Mucosa of rectum (tissue), 2 donors: ENCODE data around the gene FAM53A.

Experiments used
- H3K27ac ChIP-seq, 2 donors: one replicate each; pipeline ENCODE4 v1.7.0; 2013; ENCODE audit warnings: inconsistent platforms in 2 of 2, low read depth in 2 of 2, low read length in 2 of 2
- H3K27me3 ChIP-seq, 2 donors: one replicate each; pipeline ENCODE4 v1.7.0; 2013; ENCODE audit warnings: low read length in 2 of 2; ENCODE audit not compliant: control insufficient read depth in 2 of 2, insufficient read depth in 2 of 2
- H3K36me3 ChIP-seq, 2 donors: one replicate each; pipeline ENCODE4 v1.7.0; 2013; ENCODE audit warnings: low read length in 2 of 2; ENCODE audit not compliant: control insufficient read depth in 2 of 2, insufficient read depth in 2 of 2
- H3K4me1 ChIP-seq, 2 donors: one replicate each; pipeline ENCODE4 v1.7.0; 2013; ENCODE audit warnings: low read length in 2 of 2, mild to moderate bottlenecking in 1 of 2; ENCODE audit not compliant: control insufficient read depth in 2 of 2, insufficient read depth in 2 of 2
- H3K4me3 ChIP-seq, 2 donors: one replicate each; pipeline ENCODE4 v1.7.0; 2013; ENCODE audit warnings: low read length in 2 of 2
- H3K9ac ChIP-seq, 2 donors: one replicate each; pipeline ENCODE4 v1.7.0; 2013; ENCODE audit warnings: low read length in 2 of 2, low read depth in 1 of 2, mild to moderate bottlenecking in 1 of 2
- H3K9me3 ChIP-seq, 2 donors: one replicate each; pipeline ENCODE4 v1.7.0; 2013; ENCODE audit warnings: low read length in 2 of 2; ENCODE audit not compliant: control insufficient read depth in 2 of 2
- donor health status: healthy.
- donor health status: Normal muscosa, but diverticular disease.

FAM53A gene

GRCh38 chr4:1632109-1633104 is 51.7 kb downstream of the FAM53A start:
- no peak overlapping the region for H3K9ac ChIP-seq
- no peaks in the 10 kb centered on the region for H3K9me3 ChIP-seq
- H3K27ac ChIP-seq = no peak overlapping the region
- H3K27me3 ChIP-seq = peaks cover 8% of the 10 kb centered on the region in 2 donors
- no peaks in the 10 kb centered on the region for H3K4me1 ChIP-seq
- H3K4me3 ChIP-seq = no peak overlapping the region
- no peaks in the 10 kb centered on the region for H3K36me3 ChIP-seq

GRCh38 chr4:1631136-1631535 is 53.0 kb downstream of the FAM53A start:
- no peak overlapping the region for H3K27ac ChIP-seq
- H3K27me3 ChIP-seq = peaks cover 8% of the 10 kb centered on the region in 2 donors
- no peak overlapping the region for H3K4me3 ChIP-seq
- no peaks in the 10 kb centered on the region for H3K9me3 ChIP-seq
- no peak overlapping the region for H3K9ac ChIP-seq
- no peaks in the 10 kb centered on the region for H3K4me1 ChIP-seq
- H3K36me3 ChIP-seq = no peaks in the 10 kb centered on the region

- Histone ChIP-seq H3K36me3 (no peaks in the 10 kb centered on the region), H3K27ac (no peak overlapping the region), H3K4me3 (no peak overlapping the region), H3K9ac (no peak overlapping the region), H3K4me1 (no peaks in the 10 kb centered on the region), H3K9me3 (no peaks in the 10 kb centered on the region), H3K27me3 (peaks cover 8% of the 10 kb centered on the region in 2 donors)
Observed at GRCh38 chr4:1630266-1630665, 53.8 kb downstream of the FAM53A start.

GRCh38 chr4:1629699-1630083 is 54.4 kb downstream of the FAM53A start:
- H3K27ac ChIP-seq = no peak overlapping the region
- no peaks in the 10 kb centered on the region for H3K4me1 ChIP-seq
- no peak overlapping the region for H3K4me3 ChIP-seq
- peaks cover 8% of the 10 kb centered on the region in 2 donors for H3K27me3 ChIP-seq
- no peaks in the 10 kb centered on the region for H3K9me3 ChIP-seq
- no peaks in the 10 kb centered on the region for H3K36me3 ChIP-seq
- H3K9ac ChIP-seq = no peak overlapping the region

- Histone ChIP-seq H3K36me3 (no peaks in the 10 kb centered on the region), H3K4me3 (no peak overlapping the region), H3K4me1 (no peaks in the 10 kb centered on the region), H3K27ac (no peak overlapping the region), H3K9ac (no peak overlapping the region), H3K27me3 (peaks cover 7 to 8% of the 10 kb centered on the region in 2 donors), H3K9me3 (no peaks in the 10 kb centered on the region)
Observed at GRCh38 chr4:1628892-1629698, 55.0 kb downstream of the FAM53A start.

GRCh38 chr4:1627417-1628313 is 56.4 kb downstream of the FAM53A start:
- Histone ChIP-seq H3K27me3 (peaks cover 3 to 5% of the 10 kb centered on the region in 2 donors), H3K4me1 (no peaks in the 10 kb centered on the region), H3K9ac (no peak overlapping the region), H3K9me3 (no peaks in the 10 kb centered on the region), H3K4me3 (no peak overlapping the region), H3K36me3 (no peaks in the 10 kb centered on the region), H3K27ac (no peak overlapping the region)

- H3K9ac ChIP-seq = no peak overlapping the region
- H3K4me1 ChIP-seq = no peaks in the 10 kb centered on the region
- H3K4me3 ChIP-seq = no peak overlapping the region
- no peaks in the 10 kb centered on the region for H3K36me3 ChIP-seq
- no peaks in the 10 kb centered on the region for H3K27me3 ChIP-seq
- no peaks in the 10 kb centered on the region for H3K9me3 ChIP-seq
- H3K27ac ChIP-seq = no peak overlapping the region
Observed at GRCh38 chr4:1626941-1627340, 57.2 kb downstream of the FAM53A start.

- Histone ChIP-seq H3K4me1 (no peaks in the 10 kb centered on the region), H3K27ac (no peak overlapping the region), H3K36me3 (no peaks in the 10 kb centered on the region), H3K9ac (no peak overlapping the region), H3K9me3 (no peaks in the 10 kb centered on the region), H3K4me3 (no peak overlapping the region), H3K27me3 (no peaks in the 10 kb centered on the region)
Observed at GRCh38 chr4:1626151-1626550, 58.0 kb downstream of the FAM53A start.

- no peaks in the 10 kb centered on the region for H3K4me1 ChIP-seq
- H3K36me3 ChIP-seq = no peaks in the 10 kb centered on the region
- no peak overlapping the region for H3K9ac ChIP-seq
- H3K27me3 ChIP-seq = no peaks in the 10 kb centered on the region
- no peaks in the 10 kb centered on the region for H3K9me3 ChIP-seq
- no peak overlapping the region for H3K27ac ChIP-seq
- H3K4me3 ChIP-seq = no peak overlapping the region
Observed at GRCh38 chr4:1625600-1626138, 58.4 kb downstream of the FAM53A start.
